K562 (cell line): Measurements from ENCODE around the gene DNAJC1. TPM values are rescaled to one million over a fixed set of nuclear protein-coding genes. Genes with fewer than 3 reads are reported as not detected.

Source experiments
- ARID1B ChIP-seq: fragments of 450-650 bp; IDR thresholded peaks from 2 replicates; pipeline ENCODE4 v1.6.1; 2016; ENCODE audit warnings: antibody characterized with exemption, mild to moderate bottlenecking, inconsistent platforms
- BDP1 ChIP-seq: IDR thresholded peaks from 3 replicates; pipeline ENCODE4 v1.6.1; 2011; ENCODE audit not compliant: insufficient read length, insufficient read depth
- CBFA2T2 ChIP-seq: fragments of 450-650 bp; conservative IDR thresholded peaks from 2 replicates; pipeline ENCODE4 v1.6.1; 2017; ENCODE audit warnings: mild to moderate bottlenecking
- CBX8 ChIP-seq: fragments of 200-600 bp; sonication (generic); IDR thresholded peaks from 2 replicates; pipeline ENCODE4 v1.6.1; 2012; ENCODE audit warnings: borderline replicate concordance, mixed run types, low read depth, mild to moderate bottlenecking, moderate library complexity, mixed read lengths, low read length, control low read depth, inconsistent platforms; ENCODE audit not compliant: poor library complexity, severe bottlenecking; ENCODE audit errors: extremely low read depth
- CEBPB ChIP-seq: fragments of 450-650 bp; IDR thresholded peaks from 2 replicates; pipeline ENCODE4 v1.6.1; 2016; ENCODE audit warnings: missing genetic modification characterization, missing compliant biosample characterization
- CREM ChIP-seq: IDR thresholded peaks from 2 replicates; pipeline ENCODE4 v1.6.1; 2014; ENCODE audit warnings: antibody characterized with exemption, low read depth
- DDX20 ChIP-seq: fragments of 450-650 bp; IDR thresholded peaks from 2 replicates; pipeline ENCODE4 v1.6.1; 2016; ENCODE audit warnings: missing genetic modification characterization, low read depth, mild to moderate bottlenecking, missing compliant biosample characterization, moderate library complexity
- EGR1 ChIP-seq: fragments of 450-650 bp; conservative IDR thresholded peaks from 2 replicates; pipeline ENCODE4 v1.6.1; 2017; ENCODE audit warnings: mild to moderate bottlenecking
- ELF2 ChIP-seq: fragments of 250-450 bp; sonication (Bioruptor Pico); IDR thresholded peaks from 2 replicates; pipeline ENCODE4 v1.5.0; 2021; ENCODE audit warnings: mild to moderate bottlenecking
- EP400 ChIP-seq: fragments of 450-650 bp; IDR thresholded peaks from 2 replicates; pipeline ENCODE4 v1.6.1; 2017; ENCODE audit warnings: antibody characterized with exemption, mild to moderate bottlenecking, moderate library complexity
- FOXK2 ChIP-seq, 2 experiments: fragments of 450-650 bp; IDR thresholded peaks in 1 of 2; conservative IDR thresholded peaks in 1 of 2; 2 replicates each; pipeline ENCODE4 v1.6.1; 2016; ENCODE audit warnings: low read depth in 2 of 2, mild to moderate bottlenecking in 1 of 2
- GATA2 ChIP-seq: sonication (generic); formaldehyde crosslinking; IDR thresholded peaks from 2 replicates; pipeline ENCODE4 v1.4.0; 2020; ENCODE audit warnings: mild to moderate bottlenecking, missing genetic modification reagents
- JUND ChIP-seq, 2 experiments: IDR thresholded peaks; 2 replicates in 1 of 2; 3 replicates in 1 of 2; pipeline ENCODE4 v1.6.1; 2011; ENCODE audit warnings: borderline replicate concordance in 2 of 2, low read depth in 2 of 2, low read length in 2 of 2, improper control_type of control experiment in 1 of 2, missing biosample characterization in 1 of 2, missing genetic modification characterization in 1 of 2, missing genetic modification reagents in 1 of 2
- MAFG ChIP-seq: fragments of 450-650 bp; conservative IDR thresholded peaks from 2 replicates; pipeline ENCODE4 v1.6.1; 2016; ENCODE audit warnings: missing genetic modification characterization, missing compliant biosample characterization
- NCOA4 ChIP-seq: fragments of 450-650 bp; IDR thresholded peaks from 2 replicates; pipeline ENCODE4 v1.6.1; 2018; ENCODE audit warnings: mild to moderate bottlenecking; ENCODE audit not compliant: partially characterized antibody
- SAP30 ChIP-seq: fragments of 200-600 bp; sonication (generic); IDR thresholded peaks from 2 replicates; pipeline ENCODE4 v1.6.1; 2012; ENCODE audit warnings: borderline replicate concordance, low read depth, mild to moderate bottlenecking, moderate library complexity, low read length, control low read depth, inconsistent platforms; ENCODE audit not compliant: insufficient read depth, poor library complexity, severe bottlenecking
- SLC30A9 ChIP-seq: fragments of 250-450 bp; sonication (Bioruptor Pico); IDR thresholded peaks from 2 replicates; pipeline ENCODE4 v1.8.0; 2022; ENCODE audit warnings: mild to moderate bottlenecking, moderate library complexity
- SMARCA4 ChIP-seq: fragments of 450-650 bp; IDR thresholded peaks from 2 replicates; pipeline ENCODE4 v1.6.1; 2016
- XRCC5 ChIP-seq: fragments of 200-400 bp; formaldehyde crosslinking; IDR thresholded peaks from 2 replicates; pipeline ENCODE4 v1.6.1; 2017; ENCODE audit warnings: low read depth, mild to moderate bottlenecking, low read length
- ZNF121 ChIP-seq: sonication (generic); formaldehyde crosslinking; conservative IDR thresholded peaks from 2 replicates; pipeline ENCODE4 v1.8.0; 2022; ENCODE audit warnings: missing genetic modification reagents
- ZNF274 ChIP-seq: IDR thresholded peaks from 2 replicates; pipeline ENCODE4 v1.6.1; 2011; ENCODE audit warnings: low read depth, mild to moderate bottlenecking, low read length, moderate library complexity, borderline replicate concordance
- ZNF384 ChIP-seq: IDR thresholded peaks from 2 replicates; pipeline ENCODE4 v1.6.1; 2012; ENCODE audit warnings: low read depth, low read length, improper control_type of control experiment
- polyA plus RNA-seq, 8 experiments: library from polyadenylated mRNA; depleted of rRNA in 4 of 8; stranded (reverse) in 5 of 8; unstranded in 3 of 8; fragments of >200 nt; fragmentation: Nextera tagmentation in 2 of 8; fragmentation: Illumina TruSeq in 1 of 8; extraction: Ambion mirVana in 2 of 8; extraction: Trizol in 1 of 8; gene quantifications; 2 replicates each; pipeline versions ENCODE4 v1.2.1 to v1.2.3, GENCODE V29; 2011 to 2014; ENCODE audit warnings: inconsistent platforms in 1 of 8, missing spikeins in 1 of 8
- total RNA-seq, 7 experiments: library from RNA; depleted of rRNA in 6 of 7; stranded (reverse); fragments of >200 nt in 6 of 7; fragmentation: Illumina TruSeq in 2 of 7; extraction: Trizol in 2 of 7; gene quantifications; 2 replicates each; pipeline versions ENCODE4 v1.2.1 to v1.2.3, GENCODE V29; 2011 to 2021; ENCODE audit warnings: low replicate concordance in 1 of 7
- TF ChIP-seq, protein P1 (sequence below): fragments of 450-650 bp; IDR thresholded peaks from 2 replicates; pipeline ENCODE4 v1.6.1; 2016
- TF ChIP-seq, protein P2 (sequence below): sonication (generic); formaldehyde crosslinking; IDR thresholded peaks from 2 replicates; pipeline ENCODE4 v1.4.0; 2020; ENCODE audit warnings: mild to moderate bottlenecking, missing genetic modification reagents
- TF ChIP-seq, protein P3 (sequence below): fragments of 200-800 bp; sonication (Bioruptor generic); IDR thresholded peaks from 2 replicates; pipeline ENCODE4 v1.6.1; 2017; ENCODE audit warnings: missing genetic modification characterization, missing compliant biosample characterization

The DNAJC1 gene
- total and polyA plus RNA-seq, 9 of the 15 experiments (the other 6 are each of a cell fraction or from before 2014, with no cell fraction given) = 5.4 to 77.6 (median 40.3) TPM

DNA sequence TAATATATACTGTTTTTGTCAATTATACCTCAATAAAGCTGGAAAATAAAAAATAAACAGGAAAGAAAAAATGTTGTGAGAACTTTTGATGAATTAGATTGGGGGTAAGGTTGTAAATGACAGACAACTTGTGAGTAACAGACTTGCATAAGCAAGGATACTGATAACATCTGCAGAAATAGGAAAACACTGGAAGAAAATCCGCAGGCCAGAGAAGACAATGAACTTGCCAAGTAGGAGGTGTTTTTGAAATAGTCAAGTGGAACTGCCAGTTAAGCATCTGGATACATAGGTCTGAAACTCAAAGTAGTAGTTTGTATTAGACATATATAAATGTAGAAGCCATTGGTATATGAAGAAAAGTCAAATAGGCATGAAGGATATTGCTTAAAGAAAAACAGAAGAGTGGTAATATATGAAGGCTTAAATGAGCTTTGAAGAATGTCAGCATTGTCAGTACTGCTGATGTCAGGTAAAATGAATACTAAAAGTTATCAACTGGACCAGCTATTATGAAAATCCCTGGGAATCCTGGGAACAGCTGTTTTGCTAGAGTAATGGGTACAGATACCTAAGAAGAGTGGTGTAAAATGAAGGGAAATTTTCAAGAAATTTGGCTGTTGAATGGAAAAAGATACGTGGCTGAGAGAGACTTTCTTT lies 58.7 kb downstream of the DNAJC1 start (continued):
- TF ChIP-seq, protein P1, sequence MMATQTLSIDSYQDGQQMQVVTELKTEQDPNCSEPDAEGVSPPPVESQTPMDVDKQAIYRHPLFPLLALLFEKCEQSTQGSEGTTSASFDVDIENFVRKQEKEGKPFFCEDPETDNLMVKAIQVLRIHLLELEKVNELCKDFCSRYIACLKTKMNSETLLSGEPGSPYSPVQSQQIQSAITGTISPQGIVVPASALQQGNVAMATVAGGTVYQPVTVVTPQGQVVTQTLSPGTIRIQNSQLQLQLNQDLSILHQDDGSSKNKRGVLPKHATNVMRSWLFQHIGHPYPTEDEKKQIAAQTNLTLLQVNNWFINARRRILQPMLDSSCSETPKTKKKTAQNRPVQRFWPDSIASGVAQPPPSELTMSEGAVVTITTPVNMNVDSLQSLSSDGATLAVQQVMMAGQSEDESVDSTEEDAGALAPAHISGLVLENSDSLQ = peak; percentile 77
- no peak for TF ChIP-seq BDP1
- TF ChIP-seq CBX8 = no peak
- TF ChIP-seq, protein P2, sequence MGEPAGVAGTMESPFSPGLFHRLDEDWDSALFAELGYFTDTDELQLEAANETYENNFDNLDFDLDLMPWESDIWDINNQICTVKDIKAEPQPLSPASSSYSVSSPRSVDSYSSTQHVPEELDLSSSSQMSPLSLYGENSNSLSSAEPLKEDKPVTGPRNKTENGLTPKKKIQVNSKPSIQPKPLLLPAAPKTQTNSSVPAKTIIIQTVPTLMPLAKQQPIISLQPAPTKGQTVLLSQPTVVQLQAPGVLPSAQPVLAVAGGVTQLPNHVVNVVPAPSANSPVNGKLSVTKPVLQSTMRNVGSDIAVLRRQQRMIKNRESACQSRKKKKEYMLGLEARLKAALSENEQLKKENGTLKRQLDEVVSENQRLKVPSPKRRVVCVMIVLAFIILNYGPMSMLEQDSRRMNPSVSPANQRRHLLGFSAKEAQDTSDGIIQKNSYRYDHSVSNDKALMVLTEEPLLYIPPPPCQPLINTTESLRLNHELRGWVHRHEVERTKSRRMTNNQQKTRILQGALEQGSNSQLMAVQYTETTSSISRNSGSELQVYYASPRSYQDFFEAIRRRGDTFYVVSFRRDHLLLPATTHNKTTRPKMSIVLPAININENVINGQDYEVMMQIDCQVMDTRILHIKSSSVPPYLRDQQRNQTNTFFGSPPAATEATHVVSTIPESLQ (CRISPR knock-in tag) = no peak
- no peak for TF ChIP-seq NCOA4
- TF ChIP-seq, protein P3, sequence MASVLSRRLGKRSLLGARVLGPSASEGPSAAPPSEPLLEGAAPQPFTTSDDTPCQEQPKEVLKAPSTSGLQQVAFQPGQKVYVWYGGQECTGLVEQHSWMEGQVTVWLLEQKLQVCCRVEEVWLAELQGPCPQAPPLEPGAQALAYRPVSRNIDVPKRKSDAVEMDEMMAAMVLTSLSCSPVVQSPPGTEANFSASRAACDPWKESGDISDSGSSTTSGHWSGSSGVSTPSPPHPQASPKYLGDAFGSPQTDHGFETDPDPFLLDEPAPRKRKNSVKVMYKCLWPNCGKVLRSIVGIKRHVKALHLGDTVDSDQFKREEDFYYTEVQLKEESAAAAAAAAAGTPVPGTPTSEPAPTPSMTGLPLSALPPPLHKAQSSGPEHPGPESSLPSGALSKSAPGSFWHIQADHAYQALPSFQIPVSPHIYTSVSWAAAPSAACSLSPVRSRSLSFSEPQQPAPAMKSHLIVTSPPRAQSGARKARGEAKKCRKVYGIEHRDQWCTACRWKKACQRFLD = no peak
- TF ChIP-seq JUND (IDR thresholded peaks at IDR 0.05; ENCODE audit: borderline replicate concordance, low read depth, low read length) = 0 out of 2 replicates have a peak, but pooled peaks have one; percentile 10
- no peak for TF ChIP-seq JUND (tag; IDR thresholded peaks at IDR 0.05; ENCODE audit: borderline replicate concordance, low read depth, low read length)
- no peak for TF ChIP-seq SLC30A9 (CRISPR knock-in tag)
- TF ChIP-seq XRCC5 = no peak
- TF ChIP-seq MAFG (tag) = 0 out of 2 replicates have a peak, but pooled peaks have one; percentile 29
- TF ChIP-seq SAP30 = no peak
- no peak for TF ChIP-seq ELF2 (CRISPR knock-in tag)
- 0 out of 4 replicates have a peak, but pooled peaks of 1 of the 2 experiments have one; percentile 41 for TF ChIP-seq FOXK2 (conservative IDR thresholded peaks at IDR 0.05 in 1 of 2, IDR thresholded peaks at IDR 0.05 in 1 of 2; ENCODE audit: low read depth in 2 of 2)
- TF ChIP-seq SMARCA4 = 0 out of 2 replicates have a peak, but pooled peaks have one; percentile 38
- TF ChIP-seq EP400 = no peak
- peak; percentile 45; the same call in 1 of the 2 replicates for TF ChIP-seq ARID1B
- 0 out of 2 replicates have a peak, but pooled peaks have one; percentile 43 for TF ChIP-seq GATA2
- no peak for TF ChIP-seq ZNF384
- TF ChIP-seq CBFA2T2 = no peak
- no peak for TF ChIP-seq CREM
- TF ChIP-seq DDX20 (tag) = no peak
- no peak for TF ChIP-seq ZNF274
- no peak for TF ChIP-seq EGR1
- TF ChIP-seq CEBPB (tag) = peak; percentile 79
- no peak for TF ChIP-seq ZNF121
